Measurements from ENCODE around the gene GMIP. TPM values are rescaled to one million over a fixed set of nuclear protein-coding genes. Genes with fewer than 3 reads are reported as not detected.
"Not testable (repeated sequence)": the region's sequence is repeated elsewhere in the genome, so short reads cannot be mapped to it uniquely, and the experiment has no call there.

Gene GMIP
- total RNA-seq, 1 donor from 2014 or later: 8.9 TPM

DNA sequence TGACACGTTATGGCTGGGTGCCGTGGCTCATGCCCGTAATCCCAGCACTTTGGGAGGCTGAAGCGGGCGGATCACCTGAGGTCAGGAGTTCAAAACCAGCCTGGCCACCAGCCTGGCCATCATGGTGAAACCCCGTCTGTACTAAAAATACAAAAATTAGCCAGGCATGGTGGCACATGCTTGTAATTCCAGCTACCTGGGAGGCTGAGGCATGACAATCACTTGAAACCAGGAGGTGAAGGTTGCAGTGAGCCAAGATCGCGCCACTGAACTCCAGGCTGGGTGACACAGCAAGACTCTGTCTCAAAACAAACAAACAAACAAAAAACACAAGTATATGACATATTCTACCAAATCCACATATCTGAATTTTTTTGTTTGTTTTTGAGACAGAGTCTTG is 36.8 kb downstream of the GMIP start:
- DNase-seq: not testable (repeated sequence)

DNA sequence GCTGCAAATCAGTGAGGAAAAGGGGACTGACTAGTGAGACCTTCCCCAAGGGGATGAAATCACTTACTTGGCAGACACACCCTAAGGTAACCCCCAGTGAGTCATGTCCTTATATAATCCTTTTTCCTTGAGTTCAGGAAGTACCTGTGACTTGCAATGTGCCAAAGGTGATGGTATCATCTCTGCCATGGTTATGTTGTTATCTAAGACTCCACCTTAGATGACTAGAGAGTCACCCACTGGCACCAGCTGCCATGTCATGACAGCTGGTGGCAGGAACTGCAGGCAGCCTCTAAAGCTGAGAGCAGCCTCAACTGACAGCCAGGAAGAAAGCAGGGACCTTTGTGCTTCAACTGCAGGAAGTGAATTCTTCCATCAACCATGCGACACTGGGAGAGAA is 37.4 kb downstream of the GMIP start:
- DNase-seq: peak; percentile 67

DNA sequence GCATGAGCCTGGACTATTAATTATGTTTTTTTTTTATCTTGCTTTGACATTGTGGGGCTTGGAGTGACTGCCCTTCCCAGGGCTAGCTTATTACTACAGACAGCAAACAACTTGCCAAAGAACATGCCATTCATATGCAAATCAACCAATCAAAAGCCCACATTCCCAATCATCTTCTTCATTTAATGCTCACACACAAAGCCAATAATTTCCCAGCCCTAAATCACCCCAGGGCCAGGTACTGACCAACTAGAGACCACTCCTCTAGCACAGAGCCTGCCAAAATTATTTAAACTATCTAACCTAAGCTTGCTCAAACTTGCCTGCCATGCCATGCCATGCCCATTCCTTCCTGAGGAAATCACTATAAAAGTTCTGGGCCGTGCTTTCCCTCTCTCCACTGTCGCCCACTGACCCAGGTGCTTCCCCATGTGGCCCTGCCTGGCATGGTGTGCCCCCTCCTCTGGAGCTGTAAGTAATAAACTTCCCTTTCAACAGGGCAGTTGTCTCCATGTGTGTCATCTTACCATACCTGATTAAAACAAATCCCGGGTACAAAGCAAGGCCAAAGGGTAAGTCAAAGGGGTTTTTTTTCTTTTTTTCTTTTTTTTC is 40.6 kb downstream of the GMIP start:
- no peak for DNase-seq

DNA sequence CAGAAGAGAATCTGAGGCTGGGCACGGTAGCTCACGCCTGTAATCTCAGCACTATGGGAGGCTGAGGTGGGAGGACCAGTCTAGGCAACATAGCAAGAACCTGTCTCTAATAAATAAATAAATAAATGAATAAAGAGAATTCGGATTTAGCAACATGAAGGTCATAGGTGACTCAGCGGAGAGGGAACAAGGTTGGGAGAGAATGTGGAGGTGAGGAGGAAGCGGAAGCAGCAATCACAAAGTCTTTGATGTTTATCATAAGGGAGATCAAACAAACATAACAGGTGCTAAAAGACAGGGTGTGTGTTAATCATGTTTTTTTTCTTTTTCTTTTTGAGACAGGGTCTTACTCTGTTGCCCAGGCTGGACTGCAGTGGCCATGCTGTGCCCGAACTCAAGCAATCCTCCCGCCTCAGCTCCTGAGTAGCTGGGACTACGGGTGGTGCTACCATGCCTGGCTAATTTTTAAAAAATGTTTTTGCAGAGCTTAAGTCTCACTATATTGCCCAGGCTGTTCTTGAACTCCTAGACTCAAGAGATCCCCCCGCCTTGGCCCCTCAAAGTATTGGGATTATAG is 41.2 kb downstream of the GMIP start:
- DNase-seq: no peak

DNA sequence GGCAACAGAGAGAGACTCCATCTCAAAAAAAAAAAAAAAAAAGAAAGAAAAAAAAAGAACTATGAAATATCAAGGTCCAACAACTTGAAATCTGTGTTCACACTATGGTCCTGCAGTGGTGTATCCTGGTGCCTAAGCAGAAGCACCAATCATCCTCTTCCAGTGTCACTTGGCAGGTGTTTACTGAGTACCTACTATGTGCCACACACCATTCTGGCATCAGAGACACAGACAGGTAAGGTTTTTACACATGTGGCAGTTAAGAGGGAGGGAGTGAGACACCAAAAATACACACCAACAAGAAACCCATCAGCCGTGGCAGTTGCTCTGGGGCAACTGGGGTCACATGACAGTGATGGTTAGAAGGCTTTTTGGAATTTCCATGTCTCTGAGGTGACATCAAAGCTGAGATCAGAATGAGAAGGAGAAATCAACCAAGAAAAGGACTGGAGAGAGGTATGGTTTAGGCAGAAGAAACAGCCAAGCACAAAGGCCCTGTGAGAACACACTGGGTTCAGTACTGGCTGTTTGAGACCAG is 42.6 kb downstream of the GMIP start:
- no peak for DNase-seq

DNA sequence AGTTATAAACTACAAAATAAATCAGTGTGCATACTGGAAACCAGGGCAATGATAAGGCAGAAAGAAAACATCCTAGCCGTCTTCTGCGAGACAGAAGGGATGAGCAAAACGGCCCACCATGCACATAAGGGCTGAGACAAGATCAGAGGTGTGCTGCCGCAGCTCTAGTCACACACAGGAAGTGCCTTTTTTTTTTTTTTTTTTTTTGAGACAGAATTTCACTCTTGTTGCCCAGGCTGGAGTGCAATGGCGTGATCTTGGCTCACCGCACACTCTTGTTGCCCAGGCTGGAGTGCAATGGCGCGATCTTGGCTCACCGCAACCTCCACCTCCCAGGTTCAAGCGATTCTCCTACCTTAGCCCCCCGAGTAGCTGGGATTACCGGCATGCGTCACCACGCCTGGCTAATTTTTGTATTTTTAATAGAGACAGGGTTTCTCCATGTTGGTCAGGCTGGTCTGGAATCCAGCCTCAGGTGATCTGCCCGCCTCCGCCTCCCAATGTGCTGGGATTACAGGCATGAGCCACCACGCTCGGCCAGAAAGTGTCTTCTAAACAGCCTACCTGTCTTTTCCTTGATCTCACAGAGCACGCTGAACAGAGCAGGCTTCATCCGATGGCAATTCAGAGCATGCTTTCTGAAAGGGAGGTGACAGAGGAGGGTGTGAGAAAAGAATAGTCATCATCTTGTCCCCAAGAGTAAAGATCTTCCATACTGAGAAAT is 44.6 kb downstream of the GMIP start:
- not testable (repeated sequence) for DNase-seq

DNA sequence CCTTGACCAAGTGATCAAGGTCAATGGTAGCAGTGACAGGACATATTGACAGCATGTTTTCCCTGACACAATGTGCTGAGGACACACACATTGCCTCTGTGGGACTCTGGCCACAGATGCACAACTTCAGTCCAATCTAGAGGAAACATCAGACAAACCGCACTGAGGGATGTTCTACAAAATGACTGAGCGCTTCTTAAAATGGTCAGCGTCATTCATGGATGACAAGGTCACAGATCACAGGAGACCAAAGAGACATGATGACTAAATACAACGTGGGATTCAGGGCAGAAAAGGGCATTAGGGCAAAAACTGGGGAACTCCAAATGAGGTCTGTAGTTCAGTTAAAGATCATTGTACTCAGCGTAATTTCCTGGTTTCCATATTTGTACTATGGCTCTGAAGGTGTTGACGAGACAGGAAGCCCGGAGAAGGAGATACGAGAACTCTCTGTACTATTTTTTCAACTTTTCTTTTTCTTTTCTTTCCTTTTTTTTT is 45.6 kb downstream of the GMIP start:
- no peak for DNase-seq

DNA sequence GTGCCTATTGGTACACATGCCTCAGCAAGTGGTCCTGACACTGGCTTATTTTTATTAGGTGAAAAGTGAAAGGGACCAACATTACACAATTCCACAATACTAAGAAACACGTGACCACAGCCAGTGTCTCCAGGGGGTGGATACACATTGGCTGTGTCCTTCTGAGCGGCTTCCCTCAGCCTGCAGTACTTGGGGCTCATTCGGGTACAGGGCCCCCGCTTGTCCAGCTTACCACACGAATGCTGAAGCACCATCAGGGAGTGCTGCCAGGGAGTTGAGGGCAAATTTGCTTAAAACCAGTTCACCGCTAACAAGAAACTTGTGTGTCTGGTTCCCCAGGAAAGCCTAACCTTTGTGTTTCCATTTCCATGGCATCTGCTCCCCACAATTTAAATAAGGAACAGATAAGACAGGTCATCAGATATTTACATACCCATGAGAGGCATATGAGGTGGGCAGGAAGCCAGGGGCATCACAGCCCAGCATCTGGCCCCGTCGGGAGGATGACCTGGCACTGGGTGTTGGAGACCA is 48.2 kb downstream of the GMIP start:
- DNase-seq: no peak

DNA sequence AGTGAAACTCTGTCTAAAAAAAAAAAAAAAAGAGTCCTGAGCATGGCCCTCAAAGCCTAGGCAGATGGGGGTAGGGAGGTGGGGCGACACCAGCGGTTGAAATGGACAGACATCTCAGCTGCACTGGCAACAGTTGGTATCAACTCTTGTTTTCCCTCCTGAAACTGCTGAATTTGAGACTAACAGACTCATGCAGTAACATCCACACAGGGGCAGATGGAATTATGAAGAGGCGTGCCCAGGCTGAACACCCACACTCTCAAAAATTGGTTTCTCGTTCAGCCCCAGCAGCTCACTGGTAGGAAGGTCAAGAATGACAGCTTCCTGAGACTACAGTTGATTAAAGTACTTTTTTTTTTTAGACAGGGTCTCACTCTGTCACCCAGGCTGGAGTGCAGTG is 49.1 kb downstream of the GMIP start:
- no peak for DNase-seq

DNA sequence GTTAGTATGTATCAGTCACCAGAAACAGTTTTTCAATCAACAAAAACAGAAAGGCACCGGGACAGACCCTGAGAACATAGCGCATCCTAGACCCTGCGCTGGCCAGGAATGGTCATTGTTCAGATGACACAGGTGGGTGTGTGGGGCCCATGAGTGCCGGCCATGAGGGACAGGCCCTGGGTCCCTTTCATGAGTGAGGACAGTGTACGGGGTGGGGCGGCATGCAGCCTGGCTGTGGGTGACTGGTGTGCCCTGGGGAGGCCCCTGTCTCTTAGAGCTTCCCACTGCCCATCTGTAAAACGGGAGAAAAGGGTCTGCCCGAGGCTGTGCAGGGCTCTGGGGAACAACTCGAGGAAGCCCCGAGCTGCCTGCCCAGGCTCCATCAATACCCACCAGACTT is 50.8 kb downstream of the GMIP start:
- DNase-seq: no peak

DNA sequence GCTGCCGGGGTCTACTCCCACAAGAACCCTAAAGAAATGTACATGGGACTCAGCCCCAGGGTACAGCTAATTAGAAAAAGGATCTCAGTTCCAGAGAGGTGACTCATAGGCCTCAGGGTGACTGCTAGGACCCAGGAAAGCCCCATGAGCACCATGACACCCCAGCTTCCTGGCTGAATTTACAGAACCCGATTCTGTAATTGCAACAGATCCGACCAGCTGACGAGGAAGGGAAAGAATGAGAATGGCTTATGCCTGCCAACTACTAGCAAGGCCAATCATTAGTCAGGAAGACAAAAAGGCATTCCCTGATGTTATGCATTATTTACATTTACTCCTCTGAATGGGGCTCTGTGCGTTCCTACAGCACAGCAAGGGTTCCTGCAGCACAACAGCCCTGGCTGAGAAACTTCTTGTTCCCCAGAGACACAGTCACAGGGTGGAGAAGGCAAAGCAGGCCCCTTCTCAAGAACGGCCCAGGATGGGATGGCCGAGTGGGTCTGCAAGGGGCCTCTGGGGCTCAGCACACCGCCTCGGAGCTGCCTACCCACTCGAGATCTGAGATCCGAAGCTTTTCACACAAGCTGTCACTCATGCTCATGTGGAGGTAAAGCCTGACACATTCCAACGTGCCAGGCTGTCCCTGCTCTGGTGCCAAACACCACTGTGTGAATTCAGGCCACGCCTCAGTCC is 52.2 kb downstream of the GMIP start:
- peak; percentile 87 for DNase-seq

DNA sequence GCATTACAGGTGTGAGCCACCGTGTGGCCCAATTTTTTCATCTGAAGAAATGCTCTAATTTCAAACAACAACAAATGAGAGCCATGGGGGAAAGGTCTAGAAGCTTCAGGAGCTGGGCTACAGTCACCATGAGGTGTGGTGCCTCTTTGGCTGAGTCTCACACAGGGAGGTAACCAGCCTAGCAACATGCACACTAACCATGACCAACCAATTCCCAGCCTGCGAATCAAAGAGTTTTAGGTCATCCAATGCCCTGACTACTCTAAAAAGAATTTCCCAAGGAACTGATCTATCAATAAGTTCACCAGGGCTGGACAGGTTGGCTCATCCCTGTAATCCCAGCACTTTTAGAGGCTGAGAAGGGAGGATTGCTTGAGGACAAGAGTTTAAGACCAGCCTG is 54.9 kb downstream of the GMIP start:
- DNase-seq: no peak

DNA sequence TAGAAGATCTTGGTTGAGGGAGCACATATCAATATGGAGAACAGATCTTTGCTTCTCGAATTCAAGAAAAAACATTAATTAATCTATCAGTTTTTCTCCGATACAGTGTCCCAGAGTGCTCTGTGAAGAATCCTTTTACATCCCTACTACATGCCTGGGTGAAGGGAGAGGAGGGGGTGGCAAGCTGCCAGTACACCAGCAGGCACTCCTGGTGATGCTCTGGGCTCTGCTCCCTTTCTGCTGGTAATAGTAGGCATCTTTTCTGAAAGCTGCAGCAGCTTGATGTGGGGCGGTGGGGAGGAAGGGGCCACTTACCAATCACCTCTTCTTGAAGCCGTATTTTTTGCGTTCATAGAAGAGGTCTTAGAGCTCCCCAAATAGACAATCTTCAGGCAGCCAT is 55.7 kb downstream of the GMIP start:
- DNase-seq: peak; percentile 17

DNA sequence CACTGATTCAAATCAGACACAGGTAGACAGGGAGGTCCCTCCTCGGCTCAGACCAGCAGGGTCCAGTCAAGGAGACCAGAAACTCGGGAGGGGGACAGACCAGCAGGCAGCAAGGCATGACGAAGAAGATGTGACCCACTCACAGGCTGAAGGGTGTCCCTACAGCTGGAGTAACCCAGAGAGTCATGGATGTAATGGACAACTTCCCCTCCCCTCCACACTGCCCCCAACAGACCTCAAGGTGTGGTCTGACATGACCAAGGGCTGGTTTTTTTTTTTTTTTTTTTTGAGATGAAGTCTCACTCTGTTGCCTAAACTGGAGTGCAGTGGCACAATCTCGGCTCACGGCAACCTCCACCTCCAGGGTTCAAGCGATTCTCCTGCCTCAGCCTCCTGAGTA is 59.1 kb downstream of the GMIP start:
- no peak for DNase-seq

DNA sequence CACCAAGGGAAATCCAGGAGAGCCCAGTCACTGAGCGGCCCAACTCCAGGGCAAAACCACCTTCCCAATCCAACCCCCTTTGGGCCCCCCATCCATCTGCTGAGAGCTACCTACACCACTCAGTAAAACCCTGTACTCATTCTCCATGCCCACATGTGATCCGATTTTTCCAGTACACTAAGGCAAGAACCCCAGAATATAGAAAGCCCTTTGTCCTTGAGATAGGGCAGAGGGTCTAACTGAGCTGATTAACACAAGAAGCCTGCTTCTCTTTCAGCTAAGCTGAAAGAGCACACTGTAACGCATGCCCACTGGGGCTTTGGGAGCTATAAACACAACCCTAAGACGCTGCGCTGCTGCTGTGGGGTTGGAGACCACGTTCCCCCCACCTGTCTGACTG is 61.0 kb downstream of the GMIP start:
- DNase-seq: no peak

DNA sequence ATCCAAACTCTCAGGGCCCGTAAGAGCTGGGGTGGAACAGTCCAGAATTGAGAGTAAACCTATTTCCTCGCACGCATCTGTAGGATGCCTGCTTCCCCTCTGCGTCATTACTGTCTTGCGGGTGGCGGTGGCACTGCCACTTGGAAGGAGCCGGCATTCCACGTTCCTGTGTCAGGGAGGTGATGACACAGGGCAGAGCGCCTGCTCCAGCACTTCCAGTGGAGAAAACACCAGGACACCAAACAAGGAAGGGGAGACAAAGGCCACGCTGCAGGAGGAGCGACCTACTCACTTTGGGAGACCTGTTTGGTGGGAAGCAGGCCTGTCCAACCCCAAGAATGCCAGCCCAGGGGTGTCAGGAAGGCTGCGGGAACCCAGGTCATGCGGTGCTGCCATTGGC is 62.1 kb downstream of the GMIP start:
- DNase-seq: no peak

DNA sequence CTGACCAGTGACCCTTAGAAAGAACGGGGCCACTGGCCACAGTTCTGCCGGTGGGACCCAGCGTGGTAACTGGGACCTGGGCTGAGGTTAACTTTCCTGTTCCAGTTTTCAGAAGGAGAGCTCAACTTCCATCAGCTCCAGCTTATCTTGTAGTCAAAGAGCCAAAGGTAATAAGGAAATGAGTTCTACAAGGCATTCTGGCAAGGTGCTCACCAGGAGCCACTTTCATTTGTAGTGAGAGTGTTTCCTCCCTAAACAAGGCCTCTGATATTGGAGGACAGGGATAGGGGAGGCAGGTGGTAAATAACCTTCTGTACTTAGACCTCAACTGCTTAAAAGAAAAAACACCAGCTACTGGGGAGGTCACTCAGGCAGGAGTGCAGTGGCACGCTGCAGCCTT is 63.0 kb downstream of the GMIP start:
- DNase-seq: no peak

DNA sequence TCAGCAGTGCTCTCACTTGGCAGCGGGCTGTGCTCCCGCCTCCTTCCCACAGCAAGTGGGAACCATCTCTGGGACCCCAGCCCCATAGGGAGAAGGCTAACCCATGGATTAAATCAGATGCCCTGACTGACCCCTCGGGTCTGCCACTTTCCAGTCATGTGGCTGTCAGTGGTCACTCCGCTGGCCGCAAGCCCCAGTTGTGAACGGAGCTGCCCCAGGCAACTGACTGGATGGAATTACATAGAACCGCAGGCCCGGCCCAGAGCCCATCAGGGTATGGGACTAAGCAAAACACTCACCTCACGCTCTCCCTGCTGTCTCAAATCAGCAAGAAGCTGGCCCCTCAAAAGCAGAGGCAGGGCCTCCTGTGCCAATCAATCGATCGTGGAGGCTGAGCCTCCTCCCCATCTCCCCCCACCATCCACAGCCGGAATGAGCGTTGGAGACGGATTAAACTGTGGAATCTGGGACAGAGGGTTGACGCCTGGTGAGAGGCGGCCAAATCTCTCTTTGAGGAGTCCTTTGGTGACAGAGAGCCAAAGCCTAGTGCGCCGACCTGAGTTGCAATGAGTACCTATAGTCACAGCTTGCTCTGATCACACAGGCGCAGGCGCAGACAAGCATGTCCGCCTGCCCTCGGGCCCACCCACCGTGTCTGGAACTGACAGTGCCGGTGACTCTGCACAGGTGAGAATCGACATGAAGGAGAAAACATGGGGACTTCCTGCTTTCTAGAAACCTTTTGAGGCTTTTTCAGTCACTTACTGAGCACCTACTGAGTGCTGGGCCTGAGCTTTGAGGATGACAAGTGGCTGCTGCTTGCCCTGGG is 63.7 kb downstream of the GMIP start:
- no peak for DNase-seq
